HG02610 (cell line): ENCODE data around the gene FANCI.

Experiments used
- ATAC-seq: cut with Tn5 transposase; IDR thresholded peaks from one replicate; pipeline ENCODE4 v1.9.1; 2021; ENCODE audit warnings: mild to moderate bottlenecking, moderate library complexity; ENCODE audit not compliant: unreplicated experiment

The FANCI gene

DNA sequence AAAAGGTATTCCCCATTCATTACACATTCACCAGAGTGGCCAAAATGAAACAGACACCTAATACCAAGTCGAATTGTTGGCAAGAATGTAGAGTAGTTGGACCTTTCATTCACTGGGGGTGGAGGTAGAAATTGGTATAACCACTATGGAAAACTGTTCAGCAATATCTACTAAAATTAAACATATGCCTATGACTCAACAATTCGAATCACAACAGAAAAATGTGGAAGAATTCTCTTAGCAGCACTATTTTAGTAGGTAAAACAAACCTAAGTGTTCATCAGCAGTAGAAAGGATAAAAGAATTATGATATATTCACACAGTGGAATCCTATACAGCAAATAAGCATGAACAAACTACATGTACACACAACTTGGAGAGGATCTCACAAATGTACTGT lies 60.2 kb downstream of the FANCI start:
- ATAC-seq = no peak

GRCh38 chr15:89305395-89305794 lies 61.6 kb downstream of the FANCI start:
- ATAC-seq = no peak

DNA sequence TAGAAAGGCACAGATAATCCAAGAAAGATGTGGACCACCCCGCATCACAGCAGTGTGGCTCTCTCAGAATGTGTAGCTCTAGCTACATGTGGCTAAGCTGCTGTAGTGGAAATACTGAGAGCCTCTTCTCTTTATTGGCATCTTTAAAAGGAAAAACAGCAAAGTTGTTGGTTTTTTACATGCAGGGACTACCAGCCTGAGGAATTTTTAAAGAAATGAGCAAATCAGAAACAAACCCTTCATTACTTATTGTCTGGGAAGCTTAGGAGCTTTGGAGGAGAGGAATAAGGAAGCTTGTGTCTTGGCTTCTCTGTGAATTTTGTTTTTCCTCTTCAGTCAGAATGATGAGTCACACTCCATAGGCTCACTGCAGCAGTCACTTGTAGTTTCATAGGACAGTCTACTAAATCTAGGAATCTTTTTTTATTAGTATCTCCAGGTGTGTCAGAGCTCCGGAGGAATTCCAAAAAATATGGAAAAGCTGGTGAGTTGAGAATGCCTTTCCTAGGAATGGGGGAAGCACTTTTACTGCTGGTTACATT lies 63.3 kb downstream of the FANCI start:
- ATAC-seq = no peak

- ATAC-seq = no peak
These were observed 64.0 kb downstream of the FANCI start for GRCh38 chr15:89307791-89308190.

DNA sequence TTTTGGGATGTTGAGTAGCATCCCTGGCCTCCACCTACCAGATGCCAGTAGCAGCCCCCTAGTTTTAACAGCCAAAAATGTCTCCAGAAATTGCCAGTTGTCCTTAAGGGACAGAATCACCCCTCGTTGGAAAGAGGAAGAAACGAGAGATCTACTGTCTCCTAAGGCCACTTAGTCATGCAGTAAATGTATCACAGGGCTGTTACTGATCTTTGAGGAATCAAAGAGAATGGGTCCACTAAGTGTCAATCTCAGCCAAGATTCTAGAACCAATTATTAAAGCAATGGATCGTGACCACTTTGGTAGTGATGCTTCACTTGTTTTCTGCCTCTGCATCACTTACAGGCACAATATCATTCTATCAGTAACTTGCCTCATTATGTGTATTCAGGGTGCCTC lies 64.5 kb downstream of the FANCI start:
- ATAC-seq = no peak

- no peak for ATAC-seq
These were observed 66.2 kb downstream of the FANCI start for GRCh38 chr15:89309993-89310392.

DNA sequence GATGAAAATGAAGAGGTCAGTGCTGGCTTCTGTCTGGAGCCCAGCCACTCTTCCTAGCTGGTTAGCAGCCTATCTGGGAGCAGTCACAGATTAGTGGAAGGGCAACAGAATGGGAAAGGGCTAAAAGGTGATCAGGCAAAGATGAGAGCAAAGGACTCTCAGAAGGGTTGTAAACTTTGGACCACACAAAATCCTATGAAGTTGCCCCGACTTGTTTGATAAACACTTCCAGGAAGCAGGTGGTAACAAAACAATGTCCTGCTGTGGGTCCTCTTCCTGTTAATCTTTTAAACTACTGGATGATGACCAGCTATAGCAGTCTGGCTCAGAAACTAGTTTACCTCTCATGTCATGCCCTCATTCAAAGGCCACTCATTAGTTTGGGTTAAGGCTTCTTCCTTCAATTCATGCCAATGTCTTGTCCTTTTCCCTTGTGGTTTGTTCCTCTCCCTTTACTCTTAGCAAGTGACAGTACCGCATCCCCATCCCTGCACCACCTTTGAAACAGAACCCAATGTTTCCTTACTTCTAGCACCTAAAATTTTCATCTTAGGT lies 71.7 kb downstream of the FANCI start:
- ATAC-seq = no peak

DNA sequence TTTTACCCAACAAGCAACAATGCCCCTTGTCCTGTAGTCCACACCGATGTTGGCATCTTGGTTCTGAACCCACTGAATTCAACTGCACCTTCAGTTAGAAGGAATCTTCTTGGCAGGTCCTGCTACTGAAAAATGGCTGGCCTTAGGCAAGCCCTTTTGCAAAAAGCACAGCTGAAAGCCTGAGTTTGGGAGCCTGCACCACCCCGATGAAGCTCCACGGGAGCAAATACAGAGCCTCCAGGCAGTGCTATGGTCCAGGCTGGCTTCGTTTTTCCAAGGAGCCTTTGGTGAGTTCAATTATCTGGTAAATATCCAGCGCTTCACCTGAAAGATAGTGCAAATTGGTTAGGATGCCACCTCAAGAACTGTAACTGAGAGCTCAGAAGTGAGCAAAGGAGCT lies 72.7 kb downstream of the FANCI start:
- no peak for ATAC-seq

DNA sequence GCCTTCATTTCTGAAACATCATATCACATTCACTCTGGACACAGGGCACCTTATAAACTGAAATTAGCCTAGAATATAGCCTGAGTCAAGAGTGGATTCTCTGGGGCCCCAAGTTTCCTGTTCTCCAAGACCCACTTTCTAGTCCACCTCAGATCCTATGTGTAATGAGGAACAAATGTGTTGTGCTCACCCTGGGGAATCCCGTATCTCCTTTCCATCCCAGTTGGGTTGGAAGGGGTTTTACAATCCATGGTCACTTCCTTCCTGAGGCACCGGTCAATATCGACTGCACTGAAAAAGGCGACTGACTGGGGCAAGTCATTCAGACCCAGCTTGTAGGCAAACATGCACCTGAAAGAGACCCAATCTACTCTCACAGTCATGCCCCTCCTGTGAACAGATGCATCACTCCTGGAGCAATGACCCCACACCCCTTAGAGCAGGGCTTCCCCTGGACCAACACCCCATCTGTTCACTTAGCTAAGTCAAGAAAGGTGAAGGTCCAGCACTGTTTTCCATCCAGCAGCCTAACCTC lies 73.5 kb downstream of the FANCI start:
- ATAC-seq = no peak

GRCh38 chr15:89319678-89320077 lies 75.9 kb downstream of the FANCI start:
- no peak for ATAC-seq

DNA sequence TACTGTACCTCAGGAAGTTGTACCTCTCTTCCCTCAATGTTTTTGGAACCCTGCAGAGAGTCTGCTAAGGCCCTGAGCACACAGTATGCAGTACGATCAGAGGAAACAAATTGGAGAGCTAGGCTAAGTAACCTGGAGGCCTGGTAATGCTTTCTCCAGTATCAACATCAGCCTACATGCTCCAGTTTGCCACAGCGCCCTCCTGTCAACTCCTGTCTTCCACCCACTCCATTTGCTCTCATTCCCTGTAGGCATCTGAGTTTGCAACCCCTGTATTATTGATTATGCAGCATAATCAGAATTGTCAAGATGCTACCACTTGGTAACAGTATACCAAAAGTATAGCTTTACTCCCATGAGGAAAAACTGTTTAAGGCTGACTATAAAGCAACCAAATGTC lies 76.4 kb downstream of the FANCI start:
- ATAC-seq = no peak

DNA sequence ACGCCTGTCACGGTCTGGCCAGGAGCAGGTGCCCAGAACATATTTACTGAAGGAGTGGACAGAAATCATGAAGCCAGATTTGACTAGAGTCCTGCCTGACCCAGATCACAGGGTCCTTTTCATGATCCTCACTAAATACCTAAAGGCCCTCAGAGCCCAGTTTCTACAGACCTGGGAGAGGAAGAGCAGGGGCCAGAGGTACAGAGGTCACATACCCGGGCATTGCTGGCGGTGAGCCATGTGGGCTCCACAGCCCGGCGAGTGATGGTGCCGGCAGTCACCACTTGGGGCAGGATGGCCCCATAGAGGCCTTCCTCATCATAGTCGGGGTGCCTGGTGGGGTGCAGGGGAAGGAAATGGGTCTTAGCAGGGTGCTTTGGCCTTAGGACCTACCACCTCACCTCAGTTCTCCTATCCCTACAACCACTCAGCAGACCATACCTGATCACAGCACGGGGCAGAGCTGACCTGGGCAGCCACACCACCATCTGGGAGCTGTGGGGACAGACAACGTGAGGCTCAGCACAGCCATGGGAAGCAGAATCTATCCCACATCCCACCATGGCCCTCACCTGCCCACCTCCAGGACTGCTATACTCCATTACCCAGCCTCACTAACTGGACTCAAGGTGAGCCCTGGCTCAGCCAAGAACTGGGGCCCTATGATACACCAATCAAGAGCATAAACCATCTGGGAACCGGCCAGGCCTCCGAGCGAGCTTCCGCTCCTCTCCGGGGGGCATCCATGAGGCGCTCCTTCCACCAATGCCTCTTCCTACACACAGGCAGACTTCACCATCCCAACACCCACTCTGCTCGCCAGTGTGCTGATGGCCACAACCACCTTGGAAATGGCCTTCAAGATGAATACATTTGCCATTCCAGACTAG lies 78.0 kb downstream of the FANCI start:
- ATAC-seq = no peak

- no peak for ATAC-seq
These were observed 79.0 kb downstream of the FANCI start for GRCh38 chr15:89322822-89323221.

DNA sequence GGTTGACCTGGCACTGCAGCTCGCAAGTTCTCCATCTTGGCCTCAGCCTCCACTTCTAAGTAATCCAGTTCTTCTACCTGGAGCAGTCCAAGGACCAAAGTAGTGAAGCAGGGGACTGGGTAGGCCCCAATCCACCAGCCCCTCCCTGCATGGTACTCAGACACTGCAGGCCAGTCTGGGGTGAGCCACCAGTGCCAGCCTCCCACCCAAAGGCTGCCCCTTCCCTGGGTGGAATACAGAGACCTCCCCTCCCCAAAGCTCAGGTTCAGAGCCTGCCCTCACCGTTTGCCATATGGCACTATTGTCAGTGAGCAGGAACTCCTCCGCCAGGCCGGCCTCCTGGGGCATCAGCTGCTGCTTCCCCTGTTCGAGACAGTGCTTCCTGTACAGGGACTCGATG lies 80.0 kb downstream of the FANCI start:
- ATAC-seq = no peak

GRCh38 chr15:89325039-89325803 lies 81.4 kb downstream of the FANCI start:
- ATAC-seq = no peak

GRCh38 chr15:89326316-89326715 lies 82.5 kb downstream of the FANCI start:
- ATAC-seq = no peak

DNA sequence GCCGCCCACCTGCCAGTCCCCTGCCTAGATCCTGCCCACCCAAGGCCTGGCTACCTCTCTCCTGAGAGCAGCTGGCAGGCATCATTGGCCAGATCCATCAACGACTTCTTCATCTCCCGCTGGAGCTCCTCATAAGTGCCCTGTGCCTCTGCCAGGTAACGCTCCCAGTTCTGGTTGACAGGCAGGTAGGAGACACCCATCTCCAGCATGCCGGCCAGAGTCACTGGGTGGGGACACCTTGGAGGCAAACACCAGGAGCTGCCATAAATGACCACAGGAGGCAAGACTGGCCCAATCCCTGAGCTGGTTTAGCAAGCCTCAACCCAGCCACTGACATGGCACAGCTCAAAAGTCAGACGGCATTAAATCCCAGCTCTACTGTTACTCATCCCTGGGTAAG lies 83.3 kb downstream of the FANCI start:
- no peak for ATAC-seq

DNA sequence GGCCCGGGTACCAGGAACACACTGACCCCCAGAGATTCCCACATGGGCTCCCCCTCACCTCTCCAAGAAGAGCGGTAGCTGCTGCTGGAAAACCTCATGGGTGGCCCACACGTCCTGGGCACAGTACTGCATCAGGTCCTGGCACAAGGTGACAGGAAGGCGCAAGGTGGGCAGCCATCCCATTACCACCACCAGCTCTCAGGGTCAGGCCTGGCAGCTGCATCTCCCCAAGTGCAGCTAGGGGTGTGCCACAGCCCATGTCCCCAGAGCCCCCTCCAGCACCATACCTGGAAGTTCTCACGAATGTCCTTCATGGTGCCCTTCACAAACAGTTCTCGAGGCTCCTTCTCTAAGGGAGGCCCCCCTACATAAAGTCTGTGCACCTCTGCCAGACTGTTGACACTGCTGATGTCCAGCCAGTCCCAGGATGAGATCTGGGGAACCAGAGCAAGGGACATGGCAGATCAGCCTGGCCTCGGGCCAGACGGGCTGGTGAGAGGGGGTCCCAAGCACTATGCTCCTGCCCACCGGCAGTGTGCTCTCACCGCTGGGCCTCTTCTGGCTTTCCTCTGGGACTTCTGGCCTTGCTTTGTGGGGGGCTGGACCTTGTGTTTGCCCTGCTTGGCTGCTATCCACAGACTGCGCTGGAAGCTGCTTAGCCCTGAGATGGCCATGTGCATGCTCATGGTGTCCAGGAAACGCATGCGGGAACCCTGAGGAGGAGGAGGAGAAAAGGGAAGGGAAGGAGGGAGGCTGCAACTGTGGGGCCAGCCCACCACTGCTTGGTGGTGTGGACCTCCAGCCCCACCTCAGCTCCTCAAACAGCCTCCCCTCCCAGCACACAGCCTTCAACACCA lies 84.8 kb downstream of the FANCI start:
- ATAC-seq = no peak

DNA sequence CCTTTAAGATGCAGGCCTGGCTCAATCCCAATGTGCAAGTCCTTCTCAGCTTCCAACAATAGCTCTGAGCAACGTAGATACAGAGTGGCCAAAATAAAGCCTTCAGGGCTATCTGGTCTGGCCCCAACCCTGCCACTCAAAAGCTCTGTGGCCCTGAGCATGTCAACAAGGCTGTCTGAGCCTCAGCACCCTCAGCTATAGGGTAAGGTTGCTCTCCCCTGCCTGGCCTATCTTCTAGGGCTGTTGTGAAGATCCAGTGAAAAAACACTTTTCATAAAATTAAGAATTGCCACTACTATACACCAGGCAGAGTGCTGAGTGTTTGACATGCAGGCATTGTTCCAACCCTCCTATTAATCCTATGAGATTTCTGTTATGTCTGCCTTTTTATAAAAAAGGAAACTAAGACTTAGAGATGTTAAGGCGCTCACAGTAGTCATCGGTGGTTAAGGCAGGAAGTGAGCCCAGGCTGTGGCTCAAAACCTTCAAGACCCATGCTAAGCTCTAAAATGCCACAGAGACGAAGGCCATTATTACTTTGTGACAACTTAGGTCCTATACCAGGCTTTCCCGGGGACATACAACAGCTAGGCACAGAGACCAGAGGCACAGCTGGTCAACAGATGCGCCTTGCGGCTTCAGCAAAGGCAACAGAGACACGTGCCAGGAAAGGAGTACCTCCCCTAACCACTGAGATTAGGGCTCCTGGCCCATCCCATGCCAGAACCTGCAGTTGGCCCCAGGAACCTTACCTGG lies 85.7 kb downstream of the FANCI start:
- no peak for ATAC-seq

DNA sequence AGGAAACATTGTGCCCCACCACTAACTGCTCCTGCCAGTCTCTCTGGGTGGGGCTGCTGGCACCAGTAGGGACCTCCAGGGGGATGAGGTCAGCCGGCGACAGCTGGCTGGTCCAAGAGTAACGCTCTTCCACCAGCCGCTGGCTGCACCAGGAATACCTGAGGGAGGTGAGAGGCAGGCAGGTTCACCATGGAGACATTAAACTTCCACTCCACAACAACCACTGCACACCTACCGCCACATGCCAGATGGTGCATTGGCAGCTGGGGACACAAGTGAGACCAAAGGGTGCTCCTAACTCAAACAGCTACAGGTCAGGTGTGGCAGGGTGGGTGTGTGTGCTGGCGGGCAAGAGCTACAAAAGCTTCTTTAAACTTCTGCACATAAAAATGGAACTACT lies 86.3 kb downstream of the FANCI start:
- no peak for ATAC-seq
